ENCODE data around the gene SH3BGR.

- TF ChIP-seq CTCF (IDR thresholded peaks at IDR 0.05): no peak
- no peak for TF ChIP-seq POLR2A (IDR thresholded peaks at IDR 0.05)
Measured at GRCh38 chr21:39559511-39559910, 107.7 kb downstream of the SH3BGR start.

All from right lobe of liver (tissue), 4 donors.